HepG2 (cell line): ENCODE results near the gene ECPAS. TPM values are rescaled to one million over a fixed set of nuclear protein-coding genes. Genes with fewer than 3 reads are reported as not detected.

Source experiments
- ARNT2 ChIP-seq: sonication (generic); formaldehyde crosslinking; IDR thresholded peaks from 2 replicates; pipeline ENCODE4 v1.8.0; 2022; ENCODE audit warnings: mild to moderate bottlenecking, low read depth, missing genetic modification reagents, moderate library complexity
- HMG20A ChIP-seq: IDR thresholded peaks from 2 replicates; pipeline ENCODE4 v1.6.1; 2016; ENCODE audit warnings: borderline replicate concordance
- JARID2 ChIP-seq: sonication (generic); formaldehyde crosslinking; IDR thresholded peaks from 2 replicates; pipeline ENCODE4 v1.8.1; 2023; ENCODE audit warnings: missing genetic modification reagents, inconsistent platforms; ENCODE audit not compliant: insufficient replicate concordance
- MYNN ChIP-seq: sonication (generic); formaldehyde crosslinking; IDR thresholded peaks from 2 replicates; pipeline ENCODE4 v1.4.0; 2020; ENCODE audit warnings: mild to moderate bottlenecking, low read depth, missing genetic modification reagents
- SMC3 ChIP-seq: IDR thresholded peaks from 2 replicates; pipeline ENCODE4 v1.6.1; 2011; ENCODE audit warnings: low read length, improper control_type of control experiment
- TAF15 ChIP-seq: fragments of 200-400 bp; formaldehyde crosslinking; IDR thresholded peaks from one replicate; pipeline ENCODE4 v1.6.1; 2018; ENCODE audit warnings: mild to moderate bottlenecking, low read depth, low read length; ENCODE audit not compliant: poor library complexity, severe bottlenecking
- TBL1XR1 ChIP-seq: fragments of 150-350 bp; IDR thresholded peaks from 2 replicates; pipeline ENCODE4 v1.6.1; 2014; ENCODE audit warnings: borderline replicate concordance, low read length; ENCODE audit not compliant: partially characterized antibody
- ZNF253 ChIP-seq: sonication (generic); formaldehyde crosslinking; IDR thresholded peaks from 2 replicates; pipeline ENCODE4 v1.8.0; 2022; ENCODE audit warnings: mild to moderate bottlenecking, missing genetic modification reagents, borderline replicate concordance
- ZNF274 ChIP-seq: sonication (generic); formaldehyde crosslinking; IDR thresholded peaks from 2 replicates; pipeline ENCODE4 v1.5.1; 2020; ENCODE audit warnings: mild to moderate bottlenecking, missing genetic modification reagents
- ZNF331 ChIP-seq: sonication (generic); formaldehyde crosslinking; IDR thresholded peaks from 2 replicates; pipeline ENCODE4 v1.4.0; 2020; ENCODE audit warnings: missing genetic modification reagents
- ZNF780A ChIP-seq: sonication (generic); formaldehyde crosslinking; IDR thresholded peaks from 2 replicates; pipeline ENCODE4 v1.8.0; 2022; ENCODE audit warnings: mild to moderate bottlenecking, missing genetic modification reagents, moderate library complexity
- polyA plus RNA-seq, 8 experiments: library from polyadenylated mRNA; depleted of rRNA in 3 of 8; stranded (reverse) in 7 of 8; unstranded in 1 of 8; fragments of >200 nt; fragmentation: Illumina TruSeq in 4 of 8; extraction: Trizol in 4 of 8; gene quantifications; 2 replicates each; pipeline versions ENCODE4 v1.2.1 to v1.2.3, GENCODE V29; 2011 to 2016; ENCODE audit warnings: low read depth in 4 of 8, missing spikeins in 1 of 8, mixed read lengths in 1 of 8; ENCODE audit not compliant: insufficient read depth in 1 of 8
- total RNA-seq, 5 experiments: library from RNA; depleted of rRNA; stranded (reverse); fragments of >200 nt; fragmentation: Illumina TruSeq; extraction: Trizol; gene quantifications; 2 replicates each; pipeline ENCODE4 v1.2.3, GENCODE V29; 2016; ENCODE audit warnings: low read depth in 1 of 5
- TF ChIP-seq, protein P1 (sequence below): sonication (generic); formaldehyde crosslinking; IDR thresholded peaks from 2 replicates; pipeline ENCODE4 v1.5.0; 2020; ENCODE audit warnings: missing genetic modification reagents, mild to moderate bottlenecking, borderline replicate concordance
- TF ChIP-seq, protein P2 (sequence below): sonication (generic); formaldehyde crosslinking; IDR thresholded peaks from 2 replicates; pipeline ENCODE4 v1.4.0; 2020; ENCODE audit warnings: mild to moderate bottlenecking, missing genetic modification reagents
- TF ChIP-seq, protein P3 (sequence below): sonication (generic); formaldehyde crosslinking; IDR thresholded peaks from 2 replicates; pipeline ENCODE4 v1.4.0; 2020; ENCODE audit warnings: missing genetic modification reagents, borderline replicate concordance
- TF ChIP-seq, protein P4 (sequence below): sonication (generic); formaldehyde crosslinking; IDR thresholded peaks from 2 replicates; pipeline ENCODE4 v1.8.1; 2023; ENCODE audit warnings: mild to moderate bottlenecking, missing genetic modification reagents
- TF ChIP-seq, protein P5 (sequence below): sonication (generic); formaldehyde crosslinking; IDR thresholded peaks from 2 replicates; pipeline ENCODE4 v1.5.1; 2020; ENCODE audit warnings: mild to moderate bottlenecking, missing genetic modification reagents, borderline replicate concordance
- TF ChIP-seq, protein P6 (sequence below): IDR thresholded peaks from 2 replicates; pipeline ENCODE4 v1.6.1; 2012; ENCODE audit warnings: low read depth, low read length, improper control_type of control experiment

The ECPAS gene
- total and polyA plus RNA-seq, 2 of the 13 experiments (the other 11 are each of a cell fraction or from before 2014, with no cell fraction given), result 35.3 to 58.0 TPM

DNA sequence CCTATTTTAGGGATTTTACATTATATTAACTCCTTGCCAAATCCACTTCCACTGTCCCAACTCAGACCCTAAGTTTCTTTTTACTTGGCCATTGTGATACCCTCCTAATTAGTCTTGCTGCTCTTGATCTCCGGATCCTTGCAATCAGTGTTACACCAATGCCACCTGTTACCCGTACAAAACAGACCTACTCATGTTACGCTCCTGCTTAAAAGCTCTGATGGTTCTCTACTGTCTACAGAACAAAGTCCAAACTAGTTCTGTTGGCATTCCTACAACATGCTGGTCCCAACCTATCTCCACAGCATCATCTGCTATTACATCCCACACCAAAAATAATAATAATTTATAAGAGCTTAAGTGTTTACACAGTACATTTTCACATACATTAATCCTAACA is 9.8 kb downstream of the ECPAS start (continued):
- TF ChIP-seq, protein P1, sequence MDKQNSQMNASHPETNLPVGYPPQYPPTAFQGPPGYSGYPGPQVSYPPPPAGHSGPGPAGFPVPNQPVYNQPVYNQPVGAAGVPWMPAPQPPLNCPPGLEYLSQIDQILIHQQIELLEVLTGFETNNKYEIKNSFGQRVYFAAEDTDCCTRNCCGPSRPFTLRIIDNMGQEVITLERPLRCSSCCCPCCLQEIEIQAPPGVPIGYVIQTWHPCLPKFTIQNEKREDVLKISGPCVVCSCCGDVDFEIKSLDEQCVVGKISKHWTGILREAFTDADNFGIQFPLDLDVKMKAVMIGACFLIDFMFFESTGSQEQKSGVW (CRISPR knock-in tag), result no peak
- TF ChIP-seq, protein P2, sequence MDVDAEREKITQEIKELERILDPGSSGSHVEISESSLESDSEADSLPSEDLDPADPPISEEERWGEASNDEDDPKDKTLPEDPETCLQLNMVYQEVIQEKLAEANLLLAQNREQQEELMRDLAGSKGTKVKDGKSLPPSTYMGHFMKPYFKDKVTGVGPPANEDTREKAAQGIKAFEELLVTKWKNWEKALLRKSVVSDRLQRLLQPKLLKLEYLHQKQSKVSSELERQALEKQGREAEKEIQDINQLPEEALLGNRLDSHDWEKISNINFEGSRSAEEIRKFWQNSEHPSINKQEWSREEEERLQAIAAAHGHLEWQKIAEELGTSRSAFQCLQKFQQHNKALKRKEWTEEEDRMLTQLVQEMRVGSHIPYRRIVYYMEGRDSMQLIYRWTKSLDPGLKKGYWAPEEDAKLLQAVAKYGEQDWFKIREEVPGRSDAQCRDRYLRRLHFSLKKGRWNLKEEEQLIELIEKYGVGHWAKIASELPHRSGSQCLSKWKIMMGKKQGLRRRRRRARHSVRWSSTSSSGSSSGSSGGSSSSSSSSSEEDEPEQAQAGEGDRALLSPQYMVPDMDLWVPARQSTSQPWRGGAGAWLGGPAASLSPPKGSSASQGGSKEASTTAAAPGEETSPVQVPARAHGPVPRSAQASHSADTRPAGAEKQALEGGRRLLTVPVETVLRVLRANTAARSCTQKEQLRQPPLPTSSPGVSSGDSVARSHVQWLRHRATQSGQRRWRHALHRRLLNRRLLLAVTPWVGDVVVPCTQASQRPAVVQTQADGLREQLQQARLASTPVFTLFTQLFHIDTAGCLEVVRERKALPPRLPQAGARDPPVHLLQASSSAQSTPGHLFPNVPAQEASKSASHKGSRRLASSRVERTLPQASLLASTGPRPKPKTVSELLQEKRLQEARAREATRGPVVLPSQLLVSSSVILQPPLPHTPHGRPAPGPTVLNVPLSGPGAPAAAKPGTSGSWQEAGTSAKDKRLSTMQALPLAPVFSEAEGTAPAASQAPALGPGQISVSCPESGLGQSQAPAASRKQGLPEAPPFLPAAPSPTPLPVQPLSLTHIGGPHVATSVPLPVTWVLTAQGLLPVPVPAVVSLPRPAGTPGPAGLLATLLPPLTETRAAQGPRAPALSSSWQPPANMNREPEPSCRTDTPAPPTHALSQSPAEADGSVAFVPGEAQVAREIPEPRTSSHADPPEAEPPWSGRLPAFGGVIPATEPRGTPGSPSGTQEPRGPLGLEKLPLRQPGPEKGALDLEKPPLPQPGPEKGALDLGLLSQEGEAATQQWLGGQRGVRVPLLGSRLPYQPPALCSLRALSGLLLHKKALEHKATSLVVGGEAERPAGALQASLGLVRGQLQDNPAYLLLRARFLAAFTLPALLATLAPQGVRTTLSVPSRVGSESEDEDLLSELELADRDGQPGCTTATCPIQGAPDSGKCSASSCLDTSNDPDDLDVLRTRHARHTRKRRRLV (CRISPR knock-in tag), result no peak
- TF ChIP-seq TBL1XR1 (no peak), SMC3 (0 out of 2 replicates have a peak, but pooled peaks have one; percentile 5), ZNF274 (CRISPR knock-in tag) (no peak), JARID2 (CRISPR knock-in tag) (no peak), ZNF331 (CRISPR knock-in tag) (no peak), MYNN (CRISPR knock-in tag) (no peak), ZNF253 (CRISPR knock-in tag) (no peak), HMG20A (CRISPR knock-in tag) (no peak), ARNT2 (CRISPR knock-in tag) (no peak), ZNF780A (CRISPR knock-in tag) (no peak), TAF15 (no peak)
- TF ChIP-seq, protein P3, sequence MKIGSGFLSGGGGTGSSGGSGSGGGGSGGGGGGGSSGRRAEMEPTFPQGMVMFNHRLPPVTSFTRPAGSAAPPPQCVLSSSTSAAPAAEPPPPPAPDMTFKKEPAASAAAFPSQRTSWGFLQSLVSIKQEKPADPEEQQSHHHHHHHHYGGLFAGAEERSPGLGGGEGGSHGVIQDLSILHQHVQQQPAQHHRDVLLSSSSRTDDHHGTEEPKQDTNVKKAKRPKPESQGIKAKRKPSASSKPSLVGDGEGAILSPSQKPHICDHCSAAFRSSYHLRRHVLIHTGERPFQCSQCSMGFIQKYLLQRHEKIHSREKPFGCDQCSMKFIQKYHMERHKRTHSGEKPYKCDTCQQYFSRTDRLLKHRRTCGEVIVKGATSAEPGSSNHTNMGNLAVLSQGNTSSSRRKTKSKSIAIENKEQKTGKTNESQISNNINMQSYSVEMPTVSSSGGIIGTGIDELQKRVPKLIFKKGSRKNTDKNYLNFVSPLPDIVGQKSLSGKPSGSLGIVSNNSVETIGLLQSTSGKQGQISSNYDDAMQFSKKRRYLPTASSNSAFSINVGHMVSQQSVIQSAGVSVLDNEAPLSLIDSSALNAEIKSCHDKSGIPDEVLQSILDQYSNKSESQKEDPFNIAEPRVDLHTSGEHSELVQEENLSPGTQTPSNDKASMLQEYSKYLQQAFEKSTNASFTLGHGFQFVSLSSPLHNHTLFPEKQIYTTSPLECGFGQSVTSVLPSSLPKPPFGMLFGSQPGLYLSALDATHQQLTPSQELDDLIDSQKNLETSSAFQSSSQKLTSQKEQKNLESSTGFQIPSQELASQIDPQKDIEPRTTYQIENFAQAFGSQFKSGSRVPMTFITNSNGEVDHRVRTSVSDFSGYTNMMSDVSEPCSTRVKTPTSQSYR (CRISPR knock-in tag), result no peak
- TF ChIP-seq, protein P4, sequence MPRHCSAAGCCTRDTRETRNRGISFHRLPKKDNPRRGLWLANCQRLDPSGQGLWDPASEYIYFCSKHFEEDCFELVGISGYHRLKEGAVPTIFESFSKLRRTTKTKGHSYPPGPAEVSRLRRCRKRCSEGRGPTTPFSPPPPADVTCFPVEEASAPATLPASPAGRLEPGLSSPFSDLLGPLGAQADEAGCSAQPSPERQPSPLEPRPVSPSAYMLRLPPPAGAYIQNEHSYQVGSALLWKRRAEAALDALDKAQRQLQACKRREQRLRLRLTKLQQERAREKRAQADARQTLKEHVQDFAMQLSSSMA (CRISPR knock-in tag), result no peak
- TF ChIP-seq, protein P5, sequence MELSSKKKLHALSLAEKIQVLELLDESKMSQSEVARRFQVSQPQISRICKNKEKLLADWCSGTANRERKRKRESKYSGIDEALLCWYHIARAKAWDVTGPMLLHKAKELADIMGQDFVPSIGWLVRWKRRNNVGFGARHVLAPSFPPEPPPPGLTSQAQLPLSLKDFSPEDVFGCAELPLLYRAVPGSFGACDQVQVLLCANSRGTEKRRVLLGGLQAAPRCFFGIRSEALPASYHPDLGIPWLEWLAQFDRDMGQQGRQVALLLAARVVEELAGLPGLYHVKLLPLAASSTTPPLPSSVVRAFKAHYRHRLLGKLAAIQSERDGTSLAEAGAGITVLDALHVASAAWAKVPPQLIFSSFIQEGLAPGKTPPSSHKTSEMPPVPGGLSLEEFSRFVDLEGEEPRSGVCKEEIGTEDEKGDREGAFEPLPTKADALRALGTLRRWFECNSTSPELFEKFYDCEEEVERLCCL (CRISPR knock-in tag), result no peak
- TF ChIP-seq, protein P6, sequence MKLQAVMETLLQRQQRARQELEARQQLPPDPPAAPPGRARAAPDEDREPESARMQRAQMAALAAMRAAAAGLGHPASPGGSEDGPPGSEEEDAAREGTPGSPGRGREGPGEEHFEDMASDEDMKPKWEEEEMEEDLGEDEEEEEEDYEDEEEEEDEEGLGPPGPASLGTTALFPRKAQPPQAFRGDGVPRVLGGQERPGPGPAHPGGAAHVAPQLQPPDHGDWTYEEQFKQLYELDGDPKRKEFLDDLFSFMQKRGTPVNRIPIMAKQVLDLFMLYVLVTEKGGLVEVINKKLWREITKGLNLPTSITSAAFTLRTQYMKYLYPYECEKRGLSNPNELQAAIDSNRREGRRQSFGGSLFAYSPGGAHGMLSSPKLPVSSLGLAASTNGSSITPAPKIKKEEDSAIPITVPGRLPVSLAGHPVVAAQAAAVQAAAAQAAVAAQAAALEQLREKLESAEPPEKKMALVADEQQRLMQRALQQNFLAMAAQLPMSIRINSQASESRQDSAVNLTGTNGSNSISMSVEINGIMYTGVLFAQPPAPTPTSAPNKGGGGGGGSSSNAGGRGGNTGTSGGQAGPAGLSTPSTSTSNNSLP, result 0 out of 2 replicates have a peak, but pooled peaks have one; percentile 14
